IMR-90 (cell line): ENCODE data around the gene ICAM2.

Source experiments
- BHLHE40 ChIP-seq: fragments of 150-350 bp; IDR thresholded peaks from 2 replicates; pipeline ENCODE4 v1.6.1; 2016; ENCODE audit warnings: mild to moderate bottlenecking, low read depth, low read length
- CEBPB ChIP-seq: IDR thresholded peaks from 2 replicates; pipeline ENCODE4 v1.6.1; 2012; ENCODE audit warnings: low read depth, low read length, improper control_type of control experiment
- CTCF ChIP-seq: conservative IDR thresholded peaks from 2 replicates; pipeline ENCODE4 v1.5.1; 2012; ENCODE audit warnings: mild to moderate bottlenecking, low read depth, low read length, improper control_type of control experiment
- ELK1 ChIP-seq: fragments of 150-350 bp; IDR thresholded peaks from 2 replicates; pipeline ENCODE4 v1.6.1; 2016; ENCODE audit warnings: low read depth, mild to moderate bottlenecking, low read length, moderate library complexity, borderline replicate concordance
- FOS ChIP-seq: fragments of 150-350 bp; IDR thresholded peaks from 2 replicates; pipeline ENCODE4 v1.6.1; 2016; ENCODE audit warnings: low read depth, low read length
- MAZ ChIP-seq: IDR thresholded peaks from 2 replicates; pipeline ENCODE4 v1.6.1; 2012; ENCODE audit warnings: low read depth, mild to moderate bottlenecking, low read length, improper control_type of control experiment, moderate library complexity, borderline replicate concordance
- MXI1 ChIP-seq: IDR thresholded peaks from 2 replicates; pipeline ENCODE4 v1.6.1; 2012; ENCODE audit warnings: low read depth, mild to moderate bottlenecking, low read length, moderate library complexity, borderline replicate concordance
- NFE2L2 ChIP-seq: fragments of 150-350 bp; IDR thresholded peaks from 2 replicates; pipeline ENCODE4 v1.6.1; 2016; ENCODE audit warnings: low read depth, mild to moderate bottlenecking, low read length
- POLR2A ChIP-seq: IDR thresholded peaks from 2 replicates; pipeline ENCODE4 v1.6.1; 2012; ENCODE audit warnings: mild to moderate bottlenecking, low read depth, low read length
- RCOR1 ChIP-seq: IDR thresholded peaks from 2 replicates; pipeline ENCODE4 v1.6.1; 2012; ENCODE audit warnings: mild to moderate bottlenecking, low read length, improper control_type of control experiment; ENCODE audit not compliant: insufficient replicate concordance
- RFX5 ChIP-seq: IDR thresholded peaks from 2 replicates; pipeline ENCODE4 v1.8.0; 2012; ENCODE audit warnings: low read depth, mild to moderate bottlenecking, low read length, moderate library complexity
- SMC3 ChIP-seq: fragments of 150-350 bp; IDR thresholded peaks from 2 replicates; pipeline ENCODE4 v1.6.1; 2016; ENCODE audit warnings: low read depth, mild to moderate bottlenecking, antibody characterized with exemption, low read length, moderate library complexity
- TF ChIP-seq, protein P1 (sequence below): fragments of 150-350 bp; IDR thresholded peaks from 2 replicates; pipeline ENCODE4 v1.6.1; 2017; ENCODE audit warnings: mild to moderate bottlenecking, antibody characterized with exemption, low read length, low read depth

DNA sequence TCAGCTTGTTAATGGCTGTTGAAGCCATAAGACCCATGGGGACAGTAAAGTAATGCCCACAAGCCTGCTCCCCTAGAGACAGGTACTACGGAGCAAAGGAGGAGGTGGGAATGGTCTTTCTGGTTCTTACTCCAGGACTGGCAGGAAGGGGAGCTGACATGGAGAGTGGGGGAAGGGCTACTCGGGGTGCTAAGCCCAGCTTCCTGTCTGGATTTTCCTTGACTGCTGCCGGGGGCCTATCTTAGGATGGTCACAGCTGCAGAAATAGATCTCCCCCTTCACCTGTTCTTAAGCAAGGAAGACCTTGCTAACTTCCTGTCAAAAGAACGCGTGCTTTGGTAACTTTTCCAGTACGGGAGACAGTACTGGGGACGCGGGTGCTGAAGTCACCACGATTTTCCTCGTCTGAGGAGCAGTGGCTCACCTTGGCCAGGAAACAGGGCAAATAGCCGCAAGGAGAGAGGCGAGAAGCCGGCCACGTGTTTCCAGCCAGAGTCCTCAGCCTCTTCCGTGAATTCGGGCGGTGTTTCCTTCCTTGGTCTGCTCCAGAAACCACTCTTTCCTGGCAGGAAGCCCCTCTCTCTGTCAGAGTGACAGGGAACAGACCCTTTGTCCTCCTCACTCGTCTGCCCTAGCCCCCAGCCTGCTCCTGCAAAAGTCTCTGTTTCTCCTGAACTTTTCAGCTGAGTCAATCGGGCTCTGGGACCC is 22.9 kb downstream of the ICAM2 start:
- no peak for TF ChIP-seq BHLHE40
- no peak for TF ChIP-seq POLR2A
- no peak for TF ChIP-seq CEBPB
- TF ChIP-seq CTCF = no peak
- no peak for TF ChIP-seq RFX5
- TF ChIP-seq, protein P1, sequence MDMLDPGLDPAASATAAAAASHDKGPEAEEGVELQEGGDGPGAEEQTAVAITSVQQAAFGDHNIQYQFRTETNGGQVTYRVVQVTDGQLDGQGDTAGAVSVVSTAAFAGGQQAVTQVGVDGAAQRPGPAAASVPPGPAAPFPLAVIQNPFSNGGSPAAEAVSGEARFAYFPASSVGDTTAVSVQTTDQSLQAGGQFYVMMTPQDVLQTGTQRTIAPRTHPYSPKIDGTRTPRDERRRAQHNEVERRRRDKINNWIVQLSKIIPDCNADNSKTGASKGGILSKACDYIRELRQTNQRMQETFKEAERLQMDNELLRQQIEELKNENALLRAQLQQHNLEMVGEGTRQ = no peak
- TF ChIP-seq FOS = no peak
- no peak for TF ChIP-seq MAZ
- TF ChIP-seq RCOR1 = no peak
- no peak for TF ChIP-seq ELK1
- no peak for TF ChIP-seq MXI1
- TF ChIP-seq NFE2L2 = no peak
- TF ChIP-seq SMC3 = no peak
